Parathyroid adenoma (tissue), 2 donors: ENCODE measurements around the gene OVCA2.
A peak's percentile ranks its signal among the peaks of the same experiment; 100 is the strongest.

ENCODE experiments used
- H2AFZ ChIP-seq: fragments of 300-600 bp; sonication (generic); one replicate; pipeline ENCODE4 v1.7.0; 2017; ENCODE audit warnings: antibody characterized with exemption, mild to moderate bottlenecking
- H3K27ac ChIP-seq: fragments of 300-600 bp; sonication (generic); one replicate; pipeline ENCODE4 v1.7.0; 2017
- H3K27me3 ChIP-seq: fragments of 300-600 bp; sonication (generic); one replicate; pipeline ENCODE4 v1.7.0; 2017; ENCODE audit warnings: low read length; ENCODE audit not compliant: control insufficient read depth, insufficient read depth
- H3K36me3 ChIP-seq: fragments of 300-600 bp; sonication (generic); one replicate; pipeline ENCODE4 v1.7.0; 2017; ENCODE audit warnings: low read length; ENCODE audit not compliant: control insufficient read depth, insufficient read depth
- H3K4me1 ChIP-seq: fragments of 300-600 bp; sonication (generic); one replicate; pipeline ENCODE4 v1.7.0; 2017; ENCODE audit warnings: control low read depth
- H3K4me2 ChIP-seq: fragments of 300-600 bp; sonication (generic); one replicate; pipeline ENCODE4 v1.7.0; 2017; ENCODE audit warnings: low read length
- H3K4me3 ChIP-seq: fragments of 300-600 bp; sonication (generic); one replicate; pipeline ENCODE4 v1.7.0; 2017; ENCODE audit warnings: low read depth, low read length
- H3K79me2 ChIP-seq: fragments of 300-600 bp; sonication (generic); one replicate; pipeline ENCODE4 v1.7.0; 2017; ENCODE audit warnings: control low read depth
- H3K9ac ChIP-seq: fragments of 300-600 bp; sonication (generic); one replicate; pipeline ENCODE4 v1.7.0; 2017; ENCODE audit warnings: mild to moderate bottlenecking
- H3K9me3 ChIP-seq: fragments of 300-600 bp; sonication (generic); one replicate; pipeline ENCODE4 v1.7.0; 2017; ENCODE audit warnings: low read length; ENCODE audit not compliant: control insufficient read depth
- TF ChIP-seq, protein P1 (sequence below): fragments of 300-600 bp; sonication (generic); IDR thresholded peaks from one replicate; pipeline ENCODE4 v1.7.0; 2017; ENCODE audit warnings: antibody characterized with exemption, mild to moderate bottlenecking
- donor health status: primary hyperparathyroidism.

OVCA2 gene

DNA sequence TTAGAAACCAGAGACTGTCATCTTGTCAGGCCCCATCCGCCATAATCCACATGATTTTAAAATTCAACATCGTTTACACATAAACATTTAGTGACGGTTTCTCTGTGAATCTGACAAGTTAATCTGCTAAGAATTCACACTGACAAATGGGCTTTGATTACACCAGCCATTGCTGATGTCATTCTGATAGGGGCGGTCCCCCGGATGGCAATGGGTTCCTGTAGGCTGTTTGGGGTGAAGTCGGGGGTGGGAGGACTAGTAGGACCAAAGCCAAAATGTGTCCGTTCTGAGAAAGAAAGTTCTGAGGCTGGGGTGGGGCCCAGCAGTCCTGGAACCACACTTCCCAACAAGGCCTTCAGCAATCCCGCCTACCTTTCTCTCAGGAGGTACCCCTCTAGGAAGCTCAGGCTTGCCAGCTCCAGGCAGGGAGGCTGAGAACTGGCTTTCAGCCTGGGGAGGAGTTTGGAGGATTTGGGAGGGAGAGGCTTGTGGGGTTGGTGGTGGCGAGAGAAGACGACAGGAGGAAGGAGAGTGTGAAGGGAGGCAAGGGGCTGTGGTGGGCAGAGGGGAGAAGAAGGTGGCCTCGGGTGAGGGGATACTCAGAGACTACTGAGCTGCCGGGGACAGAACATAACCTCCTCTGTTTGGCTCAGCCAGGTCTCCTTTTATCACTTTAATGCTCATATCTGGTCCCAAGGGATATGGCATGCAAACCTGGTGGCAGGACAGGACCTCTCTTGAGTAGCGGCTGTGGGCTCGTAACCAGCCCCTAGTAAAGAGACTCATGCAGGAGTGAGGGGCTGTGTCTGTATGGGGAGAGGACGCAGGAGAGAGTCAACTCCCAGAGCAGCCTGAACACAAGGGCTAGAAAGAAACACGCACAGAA lies 21.7 kb downstream of the OVCA2 start:
- no peaks in the 10 kb centered on the region for H3K27me3 ChIP-seq
- no peaks in the 10 kb centered on the region for H3K36me3 ChIP-seq
- TF ChIP-seq, protein P1, sequence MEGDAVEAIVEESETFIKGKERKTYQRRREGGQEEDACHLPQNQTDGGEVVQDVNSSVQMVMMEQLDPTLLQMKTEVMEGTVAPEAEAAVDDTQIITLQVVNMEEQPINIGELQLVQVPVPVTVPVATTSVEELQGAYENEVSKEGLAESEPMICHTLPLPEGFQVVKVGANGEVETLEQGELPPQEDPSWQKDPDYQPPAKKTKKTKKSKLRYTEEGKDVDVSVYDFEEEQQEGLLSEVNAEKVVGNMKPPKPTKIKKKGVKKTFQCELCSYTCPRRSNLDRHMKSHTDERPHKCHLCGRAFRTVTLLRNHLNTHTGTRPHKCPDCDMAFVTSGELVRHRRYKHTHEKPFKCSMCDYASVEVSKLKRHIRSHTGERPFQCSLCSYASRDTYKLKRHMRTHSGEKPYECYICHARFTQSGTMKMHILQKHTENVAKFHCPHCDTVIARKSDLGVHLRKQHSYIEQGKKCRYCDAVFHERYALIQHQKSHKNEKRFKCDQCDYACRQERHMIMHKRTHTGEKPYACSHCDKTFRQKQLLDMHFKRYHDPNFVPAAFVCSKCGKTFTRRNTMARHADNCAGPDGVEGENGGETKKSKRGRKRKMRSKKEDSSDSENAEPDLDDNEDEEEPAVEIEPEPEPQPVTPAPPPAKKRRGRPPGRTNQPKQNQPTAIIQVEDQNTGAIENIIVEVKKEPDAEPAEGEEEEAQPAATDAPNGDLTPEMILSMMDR, result no peak
- no peaks in the 10 kb centered on the region for H3K9me3 ChIP-seq
- H3K4me3 ChIP-seq, result no peak overlapping the region
- no peak overlapping the region for H3K4me2 ChIP-seq
- no peaks in the 10 kb centered on the region for H3K4me1 ChIP-seq
- no peak overlapping the region for H3K9ac ChIP-seq
- H3K79me2 ChIP-seq, result no peaks in the 10 kb centered on the region
- H3K27ac ChIP-seq, result peak overlapping the region; percentile 6
- no peak overlapping the region for H2AFZ ChIP-seq

- no peaks in the 10 kb centered on the region for H3K79me2 ChIP-seq
- no peaks in the 10 kb centered on the region for H3K36me3 ChIP-seq
- no peak overlapping the region for H3K4me2 ChIP-seq
- no peaks in the 10 kb centered on the region for H3K4me1 ChIP-seq
- no peak overlapping the region for H3K27ac ChIP-seq
- H2AFZ ChIP-seq, result no peak overlapping the region
- H3K9ac ChIP-seq, result no peak overlapping the region
- no peaks in the 10 kb centered on the region for H3K9me3 ChIP-seq
- H3K27me3 ChIP-seq, result no peaks in the 10 kb centered on the region
- no peak overlapping the region for H3K4me3 ChIP-seq
- TF ChIP-seq, protein P1, result no peak
Observed at GRCh38 chr17:2064147-2064489, 22.3 kb downstream of the OVCA2 start.

GRCh38 chr17:2064520-2064971 lies 22.7 kb downstream of the OVCA2 start:
- Histone ChIP-seq H3K4me1 (no peaks in the 10 kb centered on the region), H3K9ac (no peak overlapping the region), H3K79me2 (no peaks in the 10 kb centered on the region), H3K4me2 (no peak overlapping the region), H3K9me3 (no peaks in the 10 kb centered on the region), H3K36me3 (no peaks in the 10 kb centered on the region), H3K27ac (peak overlapping the region; percentile 37), H3K27me3 (no peaks in the 10 kb centered on the region), H3K4me3 (no peak overlapping the region), H2AFZ (no peak overlapping the region)
- TF ChIP-seq, protein P1, result no peak

- no peaks in the 10 kb centered on the region for H3K79me2 ChIP-seq
- H3K4me1 ChIP-seq, result no peaks in the 10 kb centered on the region
- no peak overlapping the region for H3K4me2 ChIP-seq
- no peaks in the 10 kb centered on the region for H3K27me3 ChIP-seq
- H3K9ac ChIP-seq, result no peak overlapping the region
- H3K27ac ChIP-seq, result peak overlapping the region; percentile 37
- TF ChIP-seq, protein P1, result peak; percentile 13
- H3K4me3 ChIP-seq, result no peak overlapping the region
- no peaks in the 10 kb centered on the region for H3K36me3 ChIP-seq
- no peak overlapping the region for H2AFZ ChIP-seq
- H3K9me3 ChIP-seq, result no peaks in the 10 kb centered on the region
Observed at GRCh38 chr17:2064980-2065785, 23.4 kb downstream of the OVCA2 start.
